AML-193 (cell line): Measurements from ENCODE around the gene ZNF496.
"Not testable (repeated sequence)": the region's sequence is repeated elsewhere in the genome, so short reads cannot be mapped to it uniquely, and the experiment has no call there.

ENCODE experiments used
- DNase-seq, 2 experiments: peaks; one replicate each; lab custom pipeline; 2025; lab: John Stamatoyannopoulos, UW

ZNF496 gene

DNA sequence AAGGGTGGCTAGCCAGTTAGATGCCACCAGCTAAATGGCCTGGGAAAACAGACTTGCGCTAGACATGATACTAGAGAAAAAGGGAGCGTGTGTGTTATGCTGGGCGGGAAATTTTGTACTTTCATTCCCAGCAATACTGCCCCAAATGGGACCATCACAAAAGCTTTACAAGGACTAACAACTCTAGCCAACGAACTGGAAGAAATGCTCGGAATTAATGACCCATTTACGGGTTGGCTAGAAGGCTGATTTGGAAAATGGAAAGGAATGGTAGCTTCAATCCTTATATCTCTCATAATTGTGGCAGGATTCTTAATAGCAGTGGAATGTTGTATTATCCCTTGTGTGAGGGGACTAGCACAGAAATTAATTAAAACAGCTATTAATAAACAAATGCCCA, 27.9 kb upstream of the ZNF496 start:
- DNase-seq = no peak

DNA sequence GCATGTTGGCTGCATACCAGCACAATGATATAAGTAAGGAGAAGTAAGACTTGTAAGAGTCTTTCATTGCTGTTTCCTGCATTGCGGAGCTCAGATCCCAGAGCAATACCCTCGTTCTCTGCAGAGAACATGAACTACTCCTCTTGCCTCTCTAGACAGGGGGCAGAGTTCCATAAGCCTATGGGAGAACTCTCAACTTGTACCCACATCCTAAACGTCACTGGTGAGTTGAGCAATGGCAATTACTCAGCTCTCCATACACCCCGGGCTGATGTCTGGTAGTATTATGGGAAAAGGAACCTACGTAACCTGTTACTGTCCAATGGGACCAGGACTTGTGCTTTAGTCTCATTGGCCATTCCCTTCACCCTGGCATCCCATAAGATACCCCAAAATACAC, 27.3 kb upstream of the ZNF496 start:
- peak; percentile 16 to 21 for DNase-seq

DNA sequence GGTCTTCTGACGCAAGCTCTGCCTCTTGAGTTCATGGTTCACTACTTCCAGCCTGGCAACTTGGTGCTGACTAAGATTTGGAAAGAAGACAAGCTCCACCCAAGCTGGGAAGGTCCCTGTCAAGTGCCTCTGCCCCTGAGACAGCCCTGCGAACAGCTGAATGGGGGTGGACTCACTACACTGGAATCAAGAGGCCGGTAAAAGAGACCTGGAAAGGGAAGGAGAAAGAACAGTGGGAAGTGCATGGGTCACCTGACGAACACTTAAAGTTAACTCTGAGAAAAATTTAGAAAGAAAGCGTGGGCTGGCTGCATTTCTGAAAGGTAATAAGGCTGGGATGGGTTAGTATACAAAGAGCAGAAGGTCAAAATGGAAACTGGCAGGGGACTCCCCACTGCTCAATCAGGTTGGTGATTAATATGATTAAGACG, 26.1 kb upstream of the ZNF496 start:
- no peak for DNase-seq

DNA sequence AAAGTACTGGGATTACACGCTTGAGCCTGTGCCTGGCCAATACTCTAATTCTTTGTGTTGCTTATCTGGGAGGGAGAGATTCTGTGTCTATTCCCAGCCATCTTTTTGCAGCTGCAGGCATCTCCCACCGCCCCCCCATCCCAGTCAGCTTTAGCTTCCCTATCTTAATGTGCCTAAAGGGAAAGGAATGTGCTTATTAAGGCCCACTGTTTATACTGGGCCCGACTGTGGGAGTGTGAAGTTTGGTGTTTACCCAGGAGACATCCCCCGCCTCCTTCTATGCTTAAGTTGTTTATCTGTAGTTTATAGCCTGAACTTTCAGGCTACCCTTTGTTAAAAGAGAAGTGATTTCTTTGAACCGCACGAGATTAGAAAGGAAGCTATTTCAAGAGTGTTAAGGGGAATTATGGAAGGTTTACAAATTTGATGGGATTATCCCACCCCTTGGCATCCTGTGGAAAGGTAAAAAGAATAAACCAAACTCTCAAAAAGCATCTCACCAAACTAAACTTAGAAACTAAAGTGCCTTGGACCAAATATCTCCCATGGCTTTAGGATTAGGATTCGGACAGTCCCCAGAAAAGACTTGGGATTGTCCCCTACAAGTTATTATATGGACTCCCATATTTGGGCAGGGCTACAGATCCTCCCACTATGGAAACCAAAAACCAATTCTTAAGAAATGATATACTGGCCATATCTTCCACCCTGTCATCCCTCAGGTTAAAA, 25.5 kb upstream of the ZNF496 start:
- no peak for DNase-seq

DNA sequence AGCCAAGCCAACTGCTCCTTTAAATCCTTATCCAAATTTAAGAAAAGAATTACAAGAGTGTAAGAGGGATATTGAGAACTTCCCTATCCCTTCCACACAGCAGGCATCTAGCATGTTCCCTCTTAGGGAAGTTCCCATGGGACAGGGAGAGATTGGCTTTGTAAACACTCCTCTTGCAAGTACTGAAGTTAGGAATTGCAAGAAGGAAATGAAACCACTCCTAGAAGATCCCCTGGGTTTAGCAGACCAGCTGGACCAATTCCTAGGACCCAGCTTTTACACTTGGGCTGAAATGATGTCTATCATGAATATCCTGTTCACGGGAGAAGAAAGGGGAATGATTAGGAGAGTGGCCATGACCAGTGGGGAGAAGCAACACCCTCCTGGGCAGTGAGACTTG, 23.5 kb upstream of the ZNF496 start:
- not testable (repeated sequence) for DNase-seq

DNA sequence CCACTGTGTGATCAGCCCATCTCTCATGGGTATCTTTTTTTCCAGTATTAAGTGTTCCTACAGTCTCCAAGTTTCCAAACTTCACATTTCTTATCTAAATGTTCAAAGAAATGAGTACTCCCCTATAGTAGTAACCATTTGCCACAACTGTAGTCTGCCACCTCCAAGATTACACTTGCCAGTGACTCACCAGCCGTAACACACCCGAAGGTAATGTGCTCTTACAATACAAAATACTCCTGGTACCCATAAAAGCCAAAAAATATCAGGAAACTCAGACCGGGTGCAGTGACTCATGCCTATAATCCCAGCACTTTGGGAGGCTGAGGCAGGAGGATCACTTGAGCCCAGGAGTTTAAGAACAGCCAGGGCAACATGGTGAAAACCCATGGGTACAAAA, 20.5 kb upstream of the ZNF496 start:
- DNase-seq = no peak

DNA sequence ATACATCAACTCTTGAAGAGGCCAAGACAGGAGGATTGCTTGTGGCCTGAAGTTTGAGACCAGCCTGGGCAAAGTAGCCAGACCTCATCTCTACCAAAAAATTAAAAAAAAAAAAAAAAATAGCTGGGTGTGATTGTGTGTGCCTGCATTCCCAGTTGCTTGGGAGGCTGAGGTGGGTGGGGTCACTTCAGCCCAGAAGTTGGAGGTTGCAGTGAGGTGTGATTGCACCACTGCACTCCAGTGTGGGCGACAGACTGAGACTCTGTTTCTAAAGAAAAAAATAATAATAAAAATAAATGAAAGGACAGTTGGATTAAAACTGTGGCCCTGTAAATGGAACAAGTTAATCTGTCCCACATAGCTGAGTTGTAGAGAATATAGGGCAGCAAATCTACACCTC, 18.9 kb upstream of the ZNF496 start:
- no peak for DNase-seq

DNA sequence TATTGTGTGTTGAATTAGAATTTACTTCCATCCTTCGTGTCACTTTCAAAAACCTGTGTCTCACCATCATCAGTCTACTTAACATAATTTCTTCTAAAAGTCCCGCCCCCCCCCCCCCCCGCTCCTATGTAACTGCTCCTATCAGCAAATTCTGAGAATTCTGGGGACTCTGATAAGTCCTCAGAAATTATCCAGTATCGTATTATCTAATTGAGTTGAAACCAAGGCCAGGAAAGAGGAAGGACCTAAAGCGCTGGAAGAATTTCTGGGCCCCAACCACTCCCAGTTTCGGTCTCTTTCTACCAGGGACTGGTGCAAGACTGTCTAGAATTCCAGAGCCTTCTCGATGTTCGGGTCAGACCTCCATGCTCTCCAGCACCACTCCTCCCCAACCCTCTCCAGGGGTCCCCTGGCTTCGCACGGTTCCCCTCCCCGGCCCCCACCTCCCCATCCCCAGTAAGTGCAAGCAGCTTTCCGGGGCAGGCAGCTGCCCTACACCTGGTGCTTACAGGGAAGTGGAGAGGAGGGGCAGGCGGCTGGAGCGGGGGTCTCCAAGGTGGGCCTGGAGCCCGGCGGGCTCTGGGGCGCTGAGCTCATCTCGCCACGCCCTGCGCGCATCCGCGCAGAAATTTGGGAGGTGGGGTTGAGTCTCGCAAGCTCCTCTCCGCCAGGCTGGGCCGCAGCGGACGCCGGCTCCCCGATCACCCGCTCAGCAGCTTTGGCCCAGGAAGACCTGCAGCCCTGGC, 16.0 kb upstream of the ZNF496 start:
- no peak for DNase-seq

DNA sequence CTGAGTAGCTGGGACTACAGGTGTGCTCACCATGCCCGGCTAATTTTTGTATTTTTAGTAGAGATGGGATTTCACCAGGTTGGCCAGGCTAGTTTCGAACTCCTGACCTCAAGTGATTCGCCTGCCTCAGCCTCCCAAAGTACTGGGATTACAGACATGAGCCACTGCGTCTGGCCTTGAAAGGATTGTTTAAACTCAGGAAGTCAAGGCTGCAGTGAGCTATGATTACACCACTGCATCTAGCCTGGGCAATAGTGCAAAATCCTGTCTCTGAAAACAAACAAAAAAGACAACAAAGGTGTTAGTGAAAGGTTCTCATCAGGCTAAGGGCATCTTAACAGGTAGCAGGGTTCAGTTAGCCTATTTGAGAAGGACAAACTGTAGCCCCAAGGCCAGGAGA, 14.2 kb upstream of the ZNF496 start:
- no peak for DNase-seq

DNA sequence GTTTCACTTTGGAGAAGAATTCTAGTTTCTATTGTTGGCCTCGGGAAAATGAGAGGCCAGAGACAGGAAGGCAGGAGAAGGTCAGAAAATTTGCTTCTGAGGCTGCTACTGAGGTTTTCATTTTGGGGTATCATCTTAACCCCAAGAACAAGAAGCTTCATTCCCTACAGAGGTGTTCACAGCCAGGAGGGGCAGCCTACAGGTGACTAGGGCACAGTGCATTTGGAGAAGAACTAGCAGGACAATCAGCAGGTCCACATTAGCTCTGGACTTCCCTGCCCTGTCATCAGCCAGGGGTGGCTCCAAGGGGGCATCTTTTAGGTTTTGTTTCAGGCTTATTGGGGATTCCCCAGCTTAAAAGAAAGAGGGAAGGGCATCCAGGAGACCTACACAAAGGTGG, 12.1 kb upstream of the ZNF496 start:
- no peak for DNase-seq

DNA sequence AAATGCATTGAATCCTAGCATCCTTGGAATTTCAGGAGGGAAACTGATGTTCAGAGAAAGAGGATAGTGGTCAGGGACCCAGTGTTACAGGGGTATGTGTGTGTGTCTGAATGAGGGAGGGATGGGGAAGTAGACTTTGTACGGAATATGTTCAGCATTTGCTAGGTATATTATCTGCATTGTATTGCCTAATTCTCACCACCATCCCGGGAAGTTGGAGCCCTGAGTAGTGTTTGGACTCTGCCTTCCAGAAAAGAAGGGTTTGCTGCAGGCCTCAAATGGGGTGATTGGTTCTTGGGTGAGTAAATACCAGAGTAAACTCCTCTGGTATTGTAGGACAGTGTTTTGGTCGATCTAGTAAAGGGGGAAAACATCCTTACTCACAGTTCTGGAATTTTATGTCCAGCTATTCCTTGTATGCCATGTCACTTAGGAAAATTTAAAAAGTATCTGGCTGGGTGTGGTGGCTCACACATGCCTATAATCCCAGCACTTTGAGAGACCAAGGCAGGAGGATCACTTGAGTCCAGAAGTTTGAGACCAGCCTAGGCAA, 7.1 kb upstream of the ZNF496 start:
- no peak for DNase-seq

DNA sequence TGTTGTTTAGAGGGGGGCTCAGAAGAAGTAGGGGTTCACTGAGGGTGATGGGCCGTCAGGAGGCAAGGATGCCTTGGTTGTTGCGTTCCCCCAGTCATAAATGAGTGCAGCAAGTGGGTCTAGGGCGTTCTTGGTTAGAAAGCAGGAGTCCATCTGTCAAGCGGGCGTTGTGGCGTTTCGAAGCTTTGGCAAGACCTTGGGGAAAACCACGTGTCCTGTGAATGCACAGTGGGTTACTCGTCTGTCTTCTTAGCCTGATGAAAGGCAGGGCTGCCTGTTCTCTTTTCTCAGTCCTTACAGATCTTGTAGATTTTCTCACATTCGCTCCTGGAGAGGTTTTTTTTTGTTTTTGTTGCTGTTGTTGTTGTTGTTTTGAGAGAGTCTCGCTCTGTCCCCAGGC, 6.3 kb upstream of the ZNF496 start:
- no peak for DNase-seq

DNA sequence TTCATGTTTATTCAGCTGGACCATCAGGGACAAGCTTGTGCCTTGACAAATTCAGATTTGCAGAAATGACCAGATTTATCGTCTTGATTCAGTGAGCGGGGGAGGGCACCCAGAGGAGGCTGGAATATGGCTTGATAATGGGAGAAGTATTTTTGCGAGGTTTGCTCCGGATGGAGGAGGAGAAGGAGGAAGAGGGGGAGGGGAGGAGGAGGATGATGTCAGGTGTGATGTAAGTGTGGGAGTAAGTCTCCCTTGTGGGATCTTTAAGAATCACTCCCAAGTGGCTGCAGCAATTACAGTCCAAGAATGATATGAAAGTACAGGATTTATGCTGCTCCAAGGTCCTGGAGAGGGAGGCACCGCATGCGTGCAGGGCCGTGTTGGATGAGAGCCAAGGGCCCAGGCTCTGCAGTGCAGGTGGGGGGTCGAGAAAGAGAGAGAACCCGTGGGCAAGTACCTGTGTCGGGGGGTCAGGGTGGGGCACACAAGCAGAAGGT, 5.6 kb upstream of the ZNF496 start:
- DNase-seq = no peak

DNA sequence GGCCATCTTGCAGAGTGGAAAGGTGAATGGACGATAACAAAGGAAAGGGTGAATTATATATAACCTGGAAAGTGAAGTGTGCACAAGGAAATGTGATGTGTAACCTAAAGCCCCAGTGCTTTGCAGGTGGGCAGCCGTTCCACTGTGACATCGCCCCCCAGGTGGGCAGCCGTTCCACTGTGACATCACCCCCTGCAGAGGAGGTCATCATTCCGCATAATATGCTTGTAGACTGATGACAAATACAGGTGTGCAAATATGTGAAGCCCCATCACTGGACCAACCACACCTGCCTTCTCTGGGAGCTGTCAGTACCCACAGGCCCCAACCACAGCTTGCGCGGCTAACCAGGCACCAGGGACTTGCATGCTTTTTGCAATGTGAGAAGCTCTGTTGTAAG, 4.7 kb upstream of the ZNF496 start:
- no peak for DNase-seq

DNA sequence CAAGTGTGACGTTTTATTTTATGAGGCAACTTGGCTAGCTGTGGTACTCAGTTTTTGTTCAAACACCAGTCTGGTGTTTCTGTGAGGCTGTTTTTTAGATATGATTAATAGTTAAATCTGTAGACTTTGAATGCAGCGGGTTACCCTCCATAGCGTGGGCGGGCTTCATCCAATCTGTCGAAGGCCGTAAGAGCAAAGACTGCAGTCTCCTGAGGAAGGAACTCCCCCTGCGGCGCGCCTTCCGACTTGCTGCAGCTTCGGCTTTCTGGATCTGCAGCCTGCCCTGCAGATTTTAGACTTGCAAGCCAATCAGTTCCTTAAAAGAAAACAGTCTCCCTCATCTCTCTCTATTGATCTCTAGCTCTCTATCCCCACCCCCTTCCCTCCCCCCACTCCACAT, 4.2 kb upstream of the ZNF496 start:
- no peak for DNase-seq

DNA sequence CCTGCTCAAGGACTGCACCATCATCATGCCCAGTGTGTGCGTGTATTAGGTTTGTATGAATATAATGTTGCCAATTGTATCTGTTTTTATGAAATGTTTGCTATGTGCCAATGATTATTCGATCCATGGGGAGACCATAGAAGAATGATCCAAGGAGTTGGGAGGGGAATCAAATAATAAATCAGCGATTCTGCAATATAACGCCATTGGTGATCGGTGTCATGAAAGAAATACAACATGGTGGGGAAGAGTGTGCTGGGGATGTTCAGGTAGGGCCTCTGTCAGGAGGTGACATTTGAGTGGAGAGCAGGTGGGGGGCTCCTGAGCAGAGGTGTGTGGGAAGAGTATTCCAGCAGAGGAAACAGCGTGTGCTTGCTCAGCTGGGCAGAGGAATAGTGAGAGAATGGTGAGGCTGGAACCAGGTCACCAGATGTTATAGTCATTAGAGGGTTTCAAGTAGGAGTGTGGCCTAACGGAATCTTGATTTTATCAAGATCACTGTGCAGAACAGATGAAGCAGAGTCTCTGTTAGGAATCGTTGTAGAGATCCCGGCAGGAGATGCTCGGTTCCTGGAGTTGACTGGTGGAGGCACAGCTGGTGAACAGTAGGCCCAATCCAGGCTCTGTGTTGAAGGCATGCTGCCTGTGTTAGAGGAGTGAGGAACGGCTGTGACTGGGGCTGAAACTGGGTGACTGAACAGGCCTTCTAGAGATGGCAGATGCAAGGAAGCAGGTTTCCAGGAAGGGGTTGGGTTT, 2.9 kb upstream of the ZNF496 start:
- no peak for DNase-seq

DNA sequence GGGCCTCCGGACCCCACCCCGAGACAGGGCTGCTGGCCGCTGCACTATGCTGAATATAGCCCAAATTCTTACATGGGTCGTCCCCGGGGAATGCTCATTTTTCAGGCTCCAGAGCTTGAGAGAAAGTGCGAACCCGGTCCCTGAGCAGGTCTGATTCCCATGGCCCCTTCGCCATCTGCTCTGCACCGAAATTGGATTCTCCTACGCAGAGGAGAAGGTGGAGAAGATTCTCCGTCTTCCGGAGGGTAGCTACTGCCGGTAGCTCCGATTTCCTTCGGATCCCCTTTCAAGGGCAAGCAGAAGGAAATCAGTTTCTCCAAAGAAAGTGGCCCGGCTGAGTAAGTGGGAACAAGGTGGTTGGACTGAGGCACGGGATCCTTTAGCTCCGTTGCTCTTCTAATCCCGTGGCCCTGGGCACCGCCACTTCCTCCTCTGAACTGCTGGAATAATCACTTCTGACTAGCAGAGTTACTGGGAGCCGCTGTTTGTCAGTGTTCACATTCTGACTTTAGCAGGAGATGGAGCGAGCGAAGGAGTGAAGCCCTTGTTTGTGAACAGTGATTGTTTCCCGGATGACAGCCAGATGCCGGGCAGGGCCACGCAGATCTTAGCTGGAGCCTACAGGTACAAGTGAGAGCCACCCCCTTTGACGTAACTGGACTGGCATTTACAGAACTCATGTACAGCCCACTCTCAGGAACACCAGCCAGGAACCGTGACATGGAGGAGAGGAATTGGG, 1.1 kb upstream of the ZNF496 start:
- no peak for DNase-seq

DNA sequence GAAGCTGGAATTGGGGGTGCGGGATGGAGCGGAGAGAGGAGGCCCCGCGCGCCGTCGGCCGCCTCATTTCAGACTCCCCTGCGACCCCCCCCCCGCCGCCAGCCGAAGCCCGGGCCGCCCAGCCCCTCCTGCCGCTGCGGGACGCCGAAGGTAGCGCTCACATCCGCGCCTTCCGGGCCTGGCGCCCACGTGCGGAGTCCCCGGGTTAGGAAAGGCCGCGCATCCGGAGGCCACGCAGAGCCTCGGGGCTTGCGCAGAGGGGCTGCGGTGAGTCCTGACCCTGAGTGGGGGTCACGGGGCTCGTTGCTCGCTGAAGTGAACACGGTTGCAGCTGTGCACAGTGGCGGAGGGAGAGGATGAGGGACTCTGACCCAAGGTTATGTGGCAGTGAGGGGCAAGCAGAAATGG, 552 bp upstream of the ZNF496 start:
- DNase-seq = peak in 1 of 2 experiments; percentile 8

DNA sequence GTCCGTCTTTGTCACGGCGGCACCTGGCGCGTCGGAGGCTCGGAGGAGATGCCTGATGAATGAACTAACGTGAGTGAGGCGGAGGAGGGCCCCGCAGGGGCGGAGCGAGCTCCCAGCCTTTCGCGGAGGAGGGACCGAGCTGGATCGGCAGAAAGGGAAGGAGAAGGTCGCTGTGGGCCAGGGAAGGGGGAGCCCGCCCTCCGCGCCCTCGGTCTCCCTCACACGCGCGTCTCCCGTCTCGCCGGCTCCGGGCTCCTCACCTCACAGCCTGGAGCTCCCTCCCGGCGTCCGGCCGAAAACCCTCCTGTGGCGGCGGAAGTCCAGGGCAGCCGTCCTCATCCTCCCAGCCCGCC, 519 bp downstream of the ZNF496 start:
- peak; percentile 42 to 60 for DNase-seq

DNA sequence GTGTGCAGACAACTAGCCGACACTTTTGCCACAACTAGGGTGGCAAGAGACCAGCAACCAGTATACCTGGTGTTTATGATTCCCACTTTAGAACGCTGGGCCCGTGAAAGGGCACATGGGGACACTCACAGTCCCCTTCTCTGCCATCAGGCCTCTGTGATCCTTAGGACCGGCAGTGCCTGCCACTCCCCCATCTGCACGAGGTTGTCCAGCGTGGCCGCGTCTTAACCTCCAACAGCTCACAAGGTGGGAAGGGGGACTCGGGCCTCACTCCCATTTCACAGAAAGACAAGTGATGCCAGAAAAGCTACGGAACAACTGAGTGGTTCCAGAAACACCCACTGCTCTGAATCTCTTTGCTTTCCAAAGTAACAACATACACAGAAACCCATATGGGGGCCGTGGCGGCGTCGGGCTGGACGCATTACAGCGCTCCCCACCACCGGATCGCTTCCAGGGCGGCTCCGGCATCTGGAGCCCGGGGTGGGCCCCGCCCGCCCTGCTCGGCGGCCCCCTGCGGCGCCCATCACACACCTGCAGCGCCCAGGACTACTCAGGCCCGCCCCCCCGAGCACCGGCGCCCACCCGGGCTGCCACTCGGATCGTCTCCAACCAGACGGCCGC, 1.0 kb downstream of the ZNF496 start:
- DNase-seq = no peak

DNA sequence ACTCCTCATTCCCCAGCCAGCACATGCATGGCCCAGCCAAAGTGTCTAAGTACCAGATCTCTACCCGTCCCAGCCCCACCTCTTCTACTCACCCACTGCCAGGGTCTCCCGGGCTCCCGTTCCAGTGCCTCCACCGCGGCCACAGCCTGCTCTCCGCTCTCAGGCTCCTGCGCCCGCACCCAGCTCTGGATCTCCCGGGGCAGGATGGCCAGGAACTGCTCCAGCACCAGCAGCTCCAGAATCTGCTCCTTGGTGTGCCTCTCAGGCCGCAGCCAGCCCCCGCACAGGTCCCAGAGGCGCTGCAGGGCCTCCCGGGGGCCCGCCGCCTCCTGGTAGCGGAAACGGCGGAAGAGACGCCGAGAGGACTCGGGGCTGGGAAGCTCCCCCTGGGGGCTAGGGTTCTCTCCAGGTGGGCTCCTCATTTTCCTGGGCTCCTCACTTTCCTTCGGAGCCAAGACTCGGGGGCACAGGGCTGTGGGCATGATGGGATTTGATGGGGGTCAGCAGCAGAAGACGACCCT, 2.5 kb downstream of the ZNF496 start:
- no peak for DNase-seq
